A549 treated with AZD2906 at 1 μM for 4 hours (cell line): ENCODE measurements around the gene RPTN. TPM values are rescaled to one million over a fixed set of nuclear protein-coding genes. Genes with fewer than 3 reads are reported as not detected.

Source experiments
- total RNA-seq: library from RNA; stranded (reverse); fragments of 200-300 nt; extraction: Qiagen RNA extraction; gene quantifications from 5 replicates; pipeline ENCODE4 v1.2.3, GENCODE V29; 2022

Gene RPTN
- total RNA-seq, result 0.02 TPM in 2 of 5 replicates, not detected in the others

GRCh38 chr1:152159144-152159543 lies at the start of gene RPTN:
Gene RPTN (minus strand): TSS chr1:152159228. CDS start chr1:152157889, 1,339 bp downstream.

DNA sequence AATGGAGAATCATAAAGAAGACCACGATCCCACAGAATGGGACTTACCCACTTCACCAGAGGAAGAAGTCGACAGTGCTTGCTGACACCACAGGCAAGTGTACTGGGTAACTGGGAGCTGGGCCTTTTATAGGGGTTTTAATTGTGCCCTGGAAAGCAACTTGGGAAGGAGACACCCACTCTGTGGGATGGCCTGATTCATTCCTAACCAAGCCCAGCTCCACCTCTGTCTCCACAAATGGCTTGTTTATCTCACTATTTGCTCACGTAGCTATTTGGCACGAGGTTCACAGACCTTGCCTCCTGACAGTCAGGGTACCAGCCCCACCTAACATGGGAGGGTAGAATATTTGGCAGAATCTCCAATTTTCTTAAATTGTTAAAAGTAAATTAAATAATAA lies 43.7 kb downstream of the RPTN start, which contains the start of gene TCHH:
TSS of gene TCHH (minus strand) at position 101 of the 400 bp plus-strand sequence. CDS start 1,364 bp downstream, outside the sequence.

Other genes with a start within 250 kb of the RPTN start
- 12.9 to 13.5 TPM (median 13.2 TPM) in 5 replicates for gene THEM4, start 249.7 kb downstream of the RPTN start, total RNA-seq
- 2,226 to 2,594 TPM (median 2,422 TPM) in 5 replicates for gene S100A10, start 165.4 kb downstream of the RPTN start, total RNA-seq
- 1,684 to 2,013 TPM (median 1,920 TPM) in 5 replicates for gene S100A11, start 122.2 kb downstream of the RPTN start, total RNA-seq
- not detected in 5 replicates for gene TCHHL1, start 70.2 kb downstream of the RPTN start, total RNA-seq
- 0.23 to 0.28 TPM (median 0.25 TPM) in 5 replicates for gene TCHH, start 43.8 kb downstream of the RPTN start, total RNA-seq
- 0.01 TPM in 2 of 5 replicates, not detected in the others for gene HRNR, start 65.0 kb upstream of the RPTN start, total RNA-seq
- 0.01 TPM in 3 of 5 replicates, not detected in the others for gene FLG, start 166.0 kb upstream of the RPTN start, total RNA-seq
- gene FLG2, start 200.8 kb upstream of the RPTN start, total RNA-seq, result not detected in 5 replicates